ENCODE data around the gene CES4A.

CES4A gene

GRCh38 chr16:67000384-67001351 lies 12.3 kb downstream of the CES4A start:
- peak; percentile 63 for DNase-seq (ENCODE audit: insufficient read length)
- no peak for FAIRE-seq
- no peak for TF ChIP-seq POLR2AphosphoS5 (IDR thresholded peaks at IDR 0.05; ENCODE audit: low read depth, low read length)
- TF ChIP-seq TAF1 (IDR thresholded peaks at IDR 0.05; ENCODE audit: borderline replicate concordance, low read depth, low read length): no peak
- TF ChIP-seq POLR2A (IDR thresholded peaks at IDR 0.05; ENCODE audit: low read depth, low read length): no peak

- DNase-seq (ENCODE audit: insufficient read length) (no peak), FAIRE-seq (no peak)
- TF ChIP-seq POLR2A (IDR thresholded peaks at IDR 0.05; ENCODE audit: low read depth, low read length): no peak
- no peak for TF ChIP-seq POLR2AphosphoS5 (IDR thresholded peaks at IDR 0.05; ENCODE audit: low read depth, low read length)
- TF ChIP-seq TAF1 (IDR thresholded peaks at IDR 0.05; ENCODE audit: borderline replicate concordance, low read depth, low read length): no peak
These were observed 13.3 kb downstream of the CES4A start for GRCh38 chr16:67001726-67002125.

- no peak for DNase-seq (ENCODE audit: insufficient read length)
- FAIRE-seq: no peak
- TF ChIP-seq TAF1 (IDR thresholded peaks at IDR 0.05; ENCODE audit: borderline replicate concordance, low read depth, low read length) (no peak), POLR2AphosphoS5 (IDR thresholded peaks at IDR 0.05; ENCODE audit: low read depth, low read length) (no peak), POLR2A (IDR thresholded peaks at IDR 0.05; ENCODE audit: low read depth, low read length) (no peak)
These were observed 18.7 kb downstream of the CES4A start for GRCh38 chr16:67006930-67007658.

- DNase-seq (ENCODE audit: insufficient read length) (no peak), FAIRE-seq (no peak)
- TF ChIP-seq POLR2A (IDR thresholded peaks at IDR 0.05; ENCODE audit: low read depth, low read length): no peak
- no peak for TF ChIP-seq TAF1 (IDR thresholded peaks at IDR 0.05; ENCODE audit: borderline replicate concordance, low read depth, low read length)
- no peak for TF ChIP-seq POLR2AphosphoS5 (IDR thresholded peaks at IDR 0.05; ENCODE audit: low read depth, low read length)
These were observed 20.8 kb downstream of the CES4A start for GRCh38 chr16:67009158-67009557.

GRCh38 chr16:67011274-67011673 lies 22.9 kb downstream of the CES4A start:
- TF ChIP-seq POLR2AphosphoS5 (IDR thresholded peaks at IDR 0.05; ENCODE audit: low read depth, low read length) (no peak), TAF1 (IDR thresholded peaks at IDR 0.05; ENCODE audit: borderline replicate concordance, low read depth, low read length) (no peak), POLR2A (IDR thresholded peaks at IDR 0.05; ENCODE audit: low read depth, low read length) (no peak)
- no peak for DNase-seq (ENCODE audit: insufficient read length)
- no peak for FAIRE-seq

GRCh38 chr16:67013233-67013822 lies 24.9 kb downstream of the CES4A start:
- TF ChIP-seq POLR2A (IDR thresholded peaks at IDR 0.05; ENCODE audit: low read depth, low read length): no peak
- TF ChIP-seq TAF1 (IDR thresholded peaks at IDR 0.05; ENCODE audit: borderline replicate concordance, low read depth, low read length): no peak
- no peak for TF ChIP-seq POLR2AphosphoS5 (IDR thresholded peaks at IDR 0.05; ENCODE audit: low read depth, low read length)
- no peak for DNase-seq (ENCODE audit: insufficient read length)
- FAIRE-seq: peak; percentile 66

GRCh38 chr16:67013823-67014633 lies 25.6 kb downstream of the CES4A start:
- TF ChIP-seq POLR2A (IDR thresholded peaks at IDR 0.05; ENCODE audit: low read depth, low read length): no peak
- TF ChIP-seq TAF1 (IDR thresholded peaks at IDR 0.05; ENCODE audit: borderline replicate concordance, low read depth, low read length): no peak
- TF ChIP-seq POLR2AphosphoS5 (IDR thresholded peaks at IDR 0.05; ENCODE audit: low read depth, low read length): no peak
- peak; percentile 63 for FAIRE-seq
- DNase-seq (ENCODE audit: insufficient read length): peak; percentile 58

- no peak for TF ChIP-seq TAF1 (IDR thresholded peaks at IDR 0.05; ENCODE audit: borderline replicate concordance, low read depth, low read length)
- no peak for TF ChIP-seq POLR2AphosphoS5 (IDR thresholded peaks at IDR 0.05; ENCODE audit: low read depth, low read length)
- TF ChIP-seq POLR2A (IDR thresholded peaks at IDR 0.05; ENCODE audit: low read depth, low read length): no peak
- DNase-seq (ENCODE audit: insufficient read length): no peak
- no peak for FAIRE-seq
These were observed 26.4 kb downstream of the CES4A start for GRCh38 chr16:67014634-67015312.

- DNase-seq (ENCODE audit: insufficient read length): no peak
- TF ChIP-seq POLR2AphosphoS5 (IDR thresholded peaks at IDR 0.05; ENCODE audit: low read depth, low read length) (no peak), POLR2A (IDR thresholded peaks at IDR 0.05; ENCODE audit: low read depth, low read length) (no peak), TAF1 (IDR thresholded peaks at IDR 0.05; ENCODE audit: borderline replicate concordance, low read depth, low read length) (no peak)
- FAIRE-seq: no peak
These were observed 26.9 kb downstream of the CES4A start for GRCh38 chr16:67015313-67015731.

GRCh38 chr16:67016143-67016542 lies 27.8 kb downstream of the CES4A start:
- TF ChIP-seq TAF1 (IDR thresholded peaks at IDR 0.05; ENCODE audit: borderline replicate concordance, low read depth, low read length): no peak
- DNase-seq (ENCODE audit: insufficient read length): no peak
- FAIRE-seq: no peak

Data from GM12892 (cell line).